Activated CD4-positive, alpha-beta T cell treated with anti-CD3 and anti-CD28 coated beads, Interleukin-2, amount 50 U/mL, for 24 hours (primary cell): ENCODE data around the gene CPNE8.

Experiments
- DNase-seq, 2 donors: peaks; one replicate each; pipeline ENCODE4 v3.0.0-alpha.2; 2020; ENCODE audit warnings: low read depth in 1 of 2, low spot score in 1 of 2

CPNE8 gene

DNA sequence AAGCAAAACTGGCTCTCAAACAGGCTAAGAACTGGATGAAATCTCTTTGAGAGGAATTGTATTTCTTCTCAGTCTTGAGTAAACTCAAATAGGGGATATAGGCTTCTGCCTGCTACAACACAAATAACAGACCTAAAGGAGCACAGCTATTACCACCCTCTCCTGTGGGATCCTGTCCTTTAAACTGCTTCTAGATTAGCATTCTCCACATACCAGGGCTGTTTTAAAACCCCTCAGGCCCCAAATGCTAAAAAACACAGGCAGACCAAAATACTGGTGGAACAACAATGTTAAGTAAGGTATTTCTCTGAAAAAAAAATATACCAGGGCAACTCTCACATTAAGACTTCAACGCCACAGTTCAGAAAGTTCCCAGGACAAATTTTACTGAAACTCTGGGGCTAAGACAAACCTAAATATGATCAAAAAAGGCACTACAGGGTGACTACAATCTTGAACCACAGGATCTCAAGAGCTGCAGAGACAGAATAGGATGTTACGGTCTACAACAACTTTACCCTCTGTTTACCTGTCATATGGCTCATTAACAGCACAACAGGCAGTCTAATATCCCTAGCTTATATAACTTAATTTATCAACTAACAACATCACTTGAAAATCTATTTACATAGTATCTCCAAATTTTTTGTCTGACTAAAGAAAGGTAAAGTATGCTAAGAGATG, 7.2 kb downstream of the CPNE8 start:
- DNase-seq = no peak

DNA sequence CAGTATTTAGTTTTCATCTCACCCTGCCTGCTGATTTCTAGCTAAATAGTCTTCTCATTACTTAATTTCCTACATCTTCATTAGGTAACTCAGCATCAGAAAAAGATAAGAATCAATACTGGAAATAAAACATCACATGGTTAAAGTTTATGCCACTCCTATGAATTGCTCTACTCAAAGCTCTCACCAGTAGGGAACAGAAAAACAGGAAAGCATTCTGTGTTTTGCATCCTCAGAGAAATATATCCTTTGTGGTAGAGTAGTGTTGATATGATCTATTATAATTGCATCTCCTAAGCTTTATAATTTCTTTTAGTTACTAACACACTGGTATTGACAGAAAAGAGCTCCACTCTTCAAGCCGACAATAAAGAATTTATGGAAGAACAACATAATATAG, 9.9 kb downstream of the CPNE8 start:
- DNase-seq = no peak

DNA sequence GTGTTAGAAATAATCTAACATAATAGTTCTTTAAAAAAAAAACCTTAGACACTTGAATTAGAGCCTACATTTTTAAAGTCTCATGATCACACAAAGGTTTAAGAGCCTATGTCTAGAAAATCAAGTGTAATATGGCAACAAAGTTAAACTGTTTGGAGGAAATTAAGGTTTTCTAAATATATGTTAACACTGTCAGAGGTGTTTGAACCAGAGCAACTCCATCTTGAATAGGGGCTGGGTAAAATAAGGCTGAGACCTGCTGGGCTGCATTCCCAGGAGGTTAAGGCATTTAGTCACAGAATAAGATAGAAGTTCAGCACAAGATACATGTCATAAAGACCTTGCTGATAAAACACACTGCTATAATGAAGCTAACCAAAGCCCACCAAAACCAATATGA, 12.4 kb downstream of the CPNE8 start:
- DNase-seq = no peak

DNA sequence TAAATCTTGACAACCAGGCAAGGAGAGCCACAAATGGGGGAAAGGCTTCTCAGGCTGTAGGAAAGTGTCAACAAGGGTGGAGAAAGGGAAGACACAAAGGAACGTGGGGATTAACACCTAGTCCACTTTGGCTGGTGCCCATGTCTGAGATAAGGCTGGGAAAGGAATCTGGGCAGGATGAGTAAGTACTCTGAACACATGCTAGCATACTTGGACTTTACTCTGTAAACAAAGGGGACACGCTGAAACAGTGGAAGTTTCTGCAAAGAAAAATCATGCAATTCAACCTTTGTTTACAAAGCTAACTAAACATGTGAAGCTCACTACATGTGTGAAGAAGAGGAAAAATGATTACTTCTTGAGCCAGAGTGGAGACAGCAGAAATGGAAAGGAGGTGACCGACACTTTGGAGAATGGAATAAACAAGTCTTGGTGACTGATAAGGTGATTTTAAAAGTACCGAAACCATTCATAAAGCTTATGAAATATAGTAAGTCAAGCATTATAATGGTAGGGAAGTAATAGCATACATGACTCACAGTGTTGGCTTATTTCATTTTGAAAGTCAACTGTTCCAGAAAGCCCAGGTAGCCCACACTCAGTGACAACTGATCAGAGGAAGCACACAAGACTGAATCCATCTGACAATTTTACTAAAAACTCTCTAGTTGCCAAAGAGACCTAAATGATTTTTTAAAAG, 13.2 kb downstream of the CPNE8 start:
- no peak for DNase-seq

DNA sequence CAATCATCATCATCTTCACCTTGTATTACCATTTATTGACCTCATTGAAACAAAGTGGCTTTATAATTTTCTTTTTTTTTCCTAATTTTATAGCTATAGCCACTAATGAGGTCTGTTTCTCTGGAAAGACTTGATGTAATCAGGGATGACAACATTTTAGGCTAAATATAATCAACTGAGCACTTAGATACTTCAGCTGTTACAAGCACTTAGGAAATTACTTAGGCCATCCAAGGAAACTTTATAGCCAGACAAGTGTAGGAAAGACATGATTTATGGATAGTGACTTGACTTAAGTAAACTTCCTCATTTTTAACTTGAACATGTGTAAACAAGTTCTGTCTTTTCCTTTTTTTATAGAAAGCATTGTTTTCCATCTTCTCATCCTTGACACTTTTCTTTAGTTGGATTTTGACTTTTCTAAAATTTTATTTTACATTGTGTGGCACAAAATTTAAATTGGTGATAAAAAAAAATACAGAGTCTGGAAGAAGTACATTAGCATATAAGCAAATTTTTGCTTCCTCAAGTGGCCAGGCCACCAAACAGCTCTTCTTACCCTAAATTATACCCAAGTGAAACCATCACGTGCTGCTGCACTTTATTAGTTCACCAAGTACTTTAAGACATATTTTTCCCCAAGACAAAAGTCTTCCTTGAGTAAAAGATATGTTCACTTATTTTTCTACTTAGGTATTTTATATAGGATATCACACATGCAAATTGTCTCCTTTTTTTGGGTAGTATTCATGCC, 15.1 kb downstream of the CPNE8 start:
- DNase-seq = no peak

DNA sequence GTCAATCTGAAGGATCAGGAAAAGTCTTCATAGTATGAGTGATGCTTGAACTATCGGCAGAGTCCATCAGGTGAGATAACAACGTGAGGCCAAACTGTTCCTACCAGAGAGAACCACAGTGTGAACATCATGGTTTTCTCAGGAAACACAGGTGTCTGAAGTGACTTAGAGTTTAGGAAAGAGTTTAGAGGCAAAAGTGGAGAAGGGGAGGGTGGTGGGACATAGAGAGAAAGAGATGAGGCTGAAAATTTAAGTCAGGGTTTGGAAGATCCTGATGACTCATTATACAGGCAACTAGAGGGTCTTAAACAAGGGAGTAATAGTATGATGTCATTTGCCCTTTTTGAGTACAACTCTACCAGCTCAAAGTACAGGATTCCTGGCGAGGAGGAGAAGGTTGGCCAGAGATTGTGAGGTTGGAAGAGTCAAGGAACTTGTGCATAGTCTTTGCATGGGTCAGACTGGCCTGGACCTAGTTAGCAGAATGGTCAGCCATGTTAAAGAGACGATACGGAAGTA, 16.0 kb downstream of the CPNE8 start:
- DNase-seq = no peak

DNA sequence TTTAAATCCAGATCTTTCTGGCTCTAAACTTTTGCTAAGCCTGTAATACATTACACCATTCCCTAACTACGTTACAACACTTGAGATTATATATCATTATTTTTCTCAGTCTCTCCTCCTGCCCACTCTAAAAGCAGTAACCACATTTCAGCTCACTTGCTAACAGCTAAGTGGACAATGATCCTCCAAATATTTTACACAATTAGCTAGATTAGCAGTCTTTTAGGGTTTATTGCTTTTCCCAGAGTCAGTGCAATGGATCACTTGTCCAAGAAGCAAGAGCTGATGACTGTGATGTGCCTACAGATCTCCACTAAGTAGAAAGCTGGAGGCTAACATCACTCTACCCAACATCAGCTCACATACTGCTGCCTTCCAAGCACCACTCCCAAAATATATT, 17.6 kb downstream of the CPNE8 start:
- DNase-seq = no peak

DNA sequence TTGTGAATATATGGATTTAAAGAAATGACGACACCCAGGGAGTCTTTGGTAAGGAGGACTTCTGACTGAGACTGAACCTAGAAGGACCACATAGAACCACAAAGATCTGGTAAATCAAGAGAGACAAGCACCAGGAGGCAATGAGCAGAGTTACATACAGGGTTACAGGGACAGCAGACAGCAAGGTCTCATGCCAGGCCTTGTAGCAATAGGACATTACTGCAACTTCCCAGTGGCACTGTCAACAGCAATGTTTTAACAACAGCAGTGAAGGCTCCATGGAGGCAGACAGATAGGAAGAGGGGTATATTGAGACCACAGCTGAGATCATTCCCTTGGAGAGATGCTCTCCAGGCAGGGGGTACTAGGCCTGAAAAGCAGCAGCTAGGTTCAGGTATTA, 18.5 kb downstream of the CPNE8 start:
- DNase-seq = no peak

DNA sequence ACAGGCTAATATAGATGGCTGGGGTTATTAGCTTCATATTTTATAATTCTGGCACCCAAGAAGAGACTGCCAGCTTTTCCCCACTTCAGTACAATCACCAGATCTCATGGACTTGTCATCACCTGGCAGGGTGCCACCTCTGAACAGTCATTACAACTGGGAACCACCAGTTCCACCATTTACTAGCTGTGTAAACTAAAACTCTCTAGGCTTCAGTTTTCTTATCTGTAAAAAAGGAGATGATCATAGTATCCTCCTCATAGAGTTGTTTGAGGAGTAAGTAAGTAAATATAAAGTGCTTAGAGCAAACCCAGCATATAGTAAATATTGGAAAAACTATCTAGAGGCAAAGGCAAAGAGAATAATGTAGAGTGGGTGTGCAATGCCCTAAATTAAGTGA, 19.3 kb downstream of the CPNE8 start:
- DNase-seq = no peak

DNA sequence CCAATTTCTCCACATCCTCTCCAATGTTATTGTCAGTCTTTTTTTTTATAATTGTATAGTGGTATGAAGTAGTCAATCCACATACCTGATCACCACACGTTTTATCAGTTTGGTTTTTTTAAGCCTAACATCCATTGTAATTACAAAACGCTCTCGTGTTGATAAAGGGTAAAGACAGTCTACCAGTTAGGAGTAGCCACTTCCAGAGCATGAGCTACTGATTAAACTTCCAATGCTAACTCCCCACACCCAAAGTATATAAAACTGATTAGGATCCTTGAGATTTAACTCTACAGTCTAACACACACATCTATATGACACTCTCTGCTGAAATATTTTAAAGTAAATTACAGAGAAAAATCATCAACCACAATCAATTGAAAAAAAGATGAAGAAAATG, 20.7 kb downstream of the CPNE8 start:
- no peak for DNase-seq

DNA sequence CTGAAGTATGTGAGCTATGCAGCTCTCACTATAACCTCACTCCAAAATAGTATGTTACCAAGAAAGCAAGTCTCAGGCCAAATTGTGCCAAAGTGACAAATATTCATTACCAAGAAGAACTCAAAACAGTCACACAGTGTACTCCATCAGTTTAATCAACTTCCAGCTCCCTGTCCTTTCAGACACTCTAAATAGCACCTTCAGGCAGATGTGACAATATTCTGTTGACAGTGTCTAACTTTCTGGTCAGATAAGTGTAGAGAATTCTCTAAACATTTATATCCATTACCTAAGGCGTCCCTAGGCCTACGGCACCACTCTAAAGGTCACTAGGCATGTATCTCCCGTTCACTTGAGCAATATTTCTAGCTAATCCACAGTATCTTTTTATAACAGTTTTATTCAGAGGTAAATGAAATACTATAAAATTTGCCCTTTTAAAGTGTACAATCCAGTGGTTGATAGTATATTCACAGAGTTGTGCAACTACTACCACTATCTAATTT, 21.7 kb downstream of the CPNE8 start:
- DNase-seq = no peak

DNA sequence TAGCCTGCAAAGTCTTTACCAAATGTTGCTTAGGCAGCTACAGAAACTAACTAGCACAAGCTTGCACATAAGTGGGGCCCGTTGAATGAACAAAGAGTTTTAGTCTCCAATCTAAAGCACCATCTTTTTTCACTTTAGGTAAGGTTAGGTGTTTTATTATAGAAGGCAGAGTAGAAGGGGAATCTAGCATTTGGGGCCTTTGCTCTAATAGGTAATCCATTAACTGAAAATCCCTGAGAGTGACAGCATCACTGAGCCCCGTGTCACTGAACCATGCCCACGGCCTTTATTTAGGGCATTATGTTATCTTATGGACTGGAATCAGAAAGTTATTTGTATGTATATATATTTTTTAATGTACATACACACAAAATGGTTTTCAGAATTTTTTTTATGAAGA, 25.1 kb downstream of the CPNE8 start:
- no peak for DNase-seq

DNA sequence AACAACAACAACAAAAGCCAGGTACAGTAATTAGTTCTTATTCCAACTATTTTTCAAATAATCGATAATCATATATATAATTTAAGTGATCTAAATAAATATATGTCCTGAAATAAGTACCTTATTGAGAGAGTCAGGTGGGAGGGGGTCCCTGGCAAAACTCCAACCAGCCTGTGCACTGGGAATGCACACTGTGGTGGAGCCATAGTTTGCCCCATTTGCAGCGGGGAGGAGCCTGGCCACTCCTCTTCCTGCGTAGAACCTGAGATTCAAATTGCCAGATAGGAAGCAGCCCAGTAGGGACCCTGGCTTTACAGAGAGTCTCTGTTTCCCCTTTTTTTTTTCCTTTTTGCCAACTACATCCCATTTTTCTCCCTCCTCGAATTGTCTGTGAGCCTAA, 26.4 kb downstream of the CPNE8 start:
- no peak for DNase-seq

DNA sequence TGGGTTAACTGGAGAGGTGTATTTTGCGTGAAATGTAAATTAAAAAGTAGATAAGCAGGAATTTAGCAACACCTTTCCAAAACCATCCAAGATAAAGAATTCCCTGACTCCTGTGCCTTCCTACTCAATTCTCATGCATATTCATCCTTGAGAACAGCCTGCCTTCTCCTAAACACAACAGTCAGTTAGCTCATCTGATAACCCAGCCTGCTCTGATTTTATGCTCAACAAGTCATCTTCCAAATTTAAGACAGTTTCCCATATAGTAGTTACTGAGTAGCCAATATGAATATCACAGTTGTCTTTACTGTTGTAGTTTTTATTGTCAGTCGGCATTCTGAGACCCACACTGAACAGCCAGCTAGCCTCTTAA, 27.1 kb downstream of the CPNE8 start:
- DNase-seq = no peak

DNA sequence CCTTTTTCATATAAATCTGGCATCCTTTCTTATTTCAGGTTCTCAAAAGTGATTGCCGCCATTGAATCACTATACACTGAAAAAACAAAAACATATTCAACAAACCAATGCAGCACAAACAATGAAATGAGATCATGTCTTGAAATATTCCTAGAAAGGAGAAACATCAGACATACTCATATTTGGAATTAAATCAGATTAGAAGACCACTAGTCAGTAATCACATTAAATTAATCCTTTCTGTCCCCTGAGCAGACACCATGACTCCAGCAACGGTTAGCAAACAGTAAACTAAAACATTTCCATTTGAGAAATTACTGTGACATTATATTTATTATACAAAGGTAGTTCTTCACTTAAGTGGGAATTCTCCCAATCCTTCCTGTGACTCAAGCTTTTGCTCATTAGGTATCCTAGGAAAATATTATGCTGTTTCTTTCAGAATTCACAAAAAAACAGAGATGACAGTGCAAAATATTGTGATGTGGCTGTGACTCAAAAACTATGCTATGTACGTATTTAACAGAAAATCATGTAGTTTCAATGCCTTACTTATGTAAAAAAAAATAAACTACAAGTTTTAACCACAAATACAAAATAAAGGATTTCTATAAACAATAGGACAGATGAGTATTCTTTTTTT, 29.7 kb downstream of the CPNE8 start:
- no peak for DNase-seq

DNA sequence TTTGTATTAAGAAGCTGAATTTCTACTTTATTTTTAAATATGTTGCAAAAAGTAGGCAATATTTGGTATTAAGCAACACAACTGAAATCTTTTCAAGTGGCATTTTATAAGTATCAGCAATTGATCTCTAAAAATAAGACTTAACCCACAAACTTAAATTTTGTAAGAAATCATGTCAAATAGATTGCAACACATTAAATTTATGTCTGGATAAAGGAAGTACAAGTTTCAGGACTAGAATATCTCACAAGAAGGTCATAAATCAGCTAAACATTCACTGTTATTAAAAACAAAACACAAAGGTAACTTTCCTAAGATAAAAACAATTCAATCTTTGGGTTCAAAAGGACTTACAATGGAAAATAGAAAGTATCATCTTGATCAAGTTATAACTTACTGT, 32.8 kb downstream of the CPNE8 start:
- no peak for DNase-seq

DNA sequence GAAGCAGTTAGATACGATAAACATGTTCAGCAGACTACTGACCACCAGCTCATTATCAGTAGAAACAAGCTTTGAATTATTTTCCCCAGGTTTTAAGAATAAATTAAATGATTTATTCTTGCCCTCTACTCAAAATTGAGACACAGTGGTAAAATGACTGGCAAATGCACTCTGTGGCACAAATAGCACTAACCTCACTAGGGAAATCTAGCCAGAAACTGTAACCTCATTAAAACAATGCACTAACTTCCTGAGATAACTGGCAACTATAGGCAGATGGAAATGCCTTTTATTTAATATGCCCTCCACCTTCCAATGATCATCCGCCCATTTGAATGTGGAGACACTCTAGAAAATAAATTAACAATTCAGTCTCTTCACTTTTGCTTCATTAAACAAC, 33.2 kb downstream of the CPNE8 start:
- DNase-seq = no peak

DNA sequence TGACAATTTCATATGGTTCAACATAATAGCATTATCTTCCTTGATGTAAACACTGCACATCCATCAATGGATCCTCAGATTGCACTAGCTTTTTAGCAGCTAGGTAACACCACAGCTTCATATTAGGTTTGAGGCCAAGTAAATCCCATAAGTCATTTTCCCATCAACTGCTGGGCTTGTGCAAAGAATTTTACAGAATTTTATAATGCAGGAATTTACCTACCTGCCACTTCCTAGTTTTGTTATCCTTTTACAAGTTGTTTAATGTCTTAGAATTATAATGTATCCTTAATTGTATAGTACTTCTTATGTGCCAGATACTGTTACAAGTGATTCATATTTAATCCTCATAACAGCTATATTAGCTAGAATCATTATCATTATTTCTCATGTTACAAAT, 36.4 kb downstream of the CPNE8 start:
- no peak for DNase-seq

DNA sequence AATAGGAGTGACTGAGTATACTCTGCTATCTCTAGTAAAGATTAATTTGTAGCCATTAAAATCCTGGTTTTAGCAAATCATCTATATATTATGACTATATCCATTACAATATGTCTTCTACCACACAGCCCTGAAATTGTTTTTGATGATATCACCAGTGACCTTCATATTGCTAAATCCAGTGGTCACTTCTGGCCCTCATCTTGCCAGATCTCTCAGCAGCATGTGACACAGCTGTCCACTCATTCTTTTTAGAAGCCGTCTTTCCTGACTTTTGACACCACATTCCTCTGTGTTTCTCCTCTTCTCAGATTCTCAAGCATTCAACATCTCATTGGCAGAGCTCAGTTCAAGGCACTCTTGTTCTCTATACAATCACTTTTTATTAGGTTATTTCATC, 54.9 kb downstream of the CPNE8 start:
- DNase-seq = no peak

DNA sequence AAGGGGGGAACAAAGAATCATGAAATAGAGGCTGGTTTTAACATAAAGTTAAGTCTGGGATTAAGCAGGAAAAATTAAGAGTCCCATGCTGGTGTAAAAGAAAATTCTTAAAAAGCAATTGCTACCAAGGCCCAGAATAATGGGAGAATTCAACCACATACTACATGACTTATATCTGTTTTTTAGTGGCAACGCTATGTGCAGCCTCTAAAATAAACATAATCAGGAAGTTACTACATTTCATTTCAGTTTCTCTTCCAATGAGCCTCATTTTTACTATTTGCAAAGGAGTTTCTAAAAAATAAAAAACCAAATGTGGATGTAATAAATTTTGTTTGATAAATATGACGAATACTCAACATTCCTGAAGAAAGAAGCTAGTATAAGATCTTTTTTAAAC, 58.1 kb downstream of the CPNE8 start:
- no peak for DNase-seq

DNA sequence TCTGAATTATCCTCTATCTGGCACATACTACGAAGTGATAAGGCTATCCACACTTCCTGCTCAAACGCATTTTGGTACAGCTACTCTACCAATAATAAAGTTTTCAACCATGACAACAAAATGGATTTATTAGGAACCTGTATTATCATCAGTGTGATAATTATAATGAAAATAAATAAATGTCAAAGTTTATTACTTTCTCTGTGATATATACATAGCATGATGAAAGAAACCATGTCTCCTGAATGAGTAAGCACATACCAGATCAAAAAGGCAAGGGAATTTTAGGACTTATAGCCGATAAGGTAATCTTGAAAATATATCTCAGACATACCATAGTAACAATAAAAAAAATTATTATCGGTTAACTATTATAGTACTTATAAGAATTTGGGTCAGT, 61.1 kb downstream of the CPNE8 start:
- no peak for DNase-seq
